K562 (cell line): ENCODE results near the gene CATSPER1. TPM values are rescaled to one million over a fixed set of nuclear protein-coding genes. Genes with fewer than 3 reads are reported as not detected.

Experiments
- ATAC-seq: fragments of 200-7000 bp; cut with Tn5 transposase; 3 replicates; pipeline ENCODE4 v1.9.1; 2020; ENCODE audit warnings: moderate library complexity
- BruUV-seq: library from RNA; stranded (reverse); fragments of 400-500 nt; replicated peaks from 2 replicates; lab custom pipeline; 2021; lab: Mats Ljungman, UMichigan
- CTCF ChIA-PET: fragments of 300-600 bp; formaldehyde crosslinking; extraction: SDS; loops from one replicate; lab custom pipeline; 2021; ENCODE audit warnings: low intra/inter-chr PET ratio; lab: Yijun Ruan, JAX
- POLR2A ChIA-PET: fragments of 300-600, 350-650 bp; sonication (Branson Sonifier 250); formaldehyde crosslinking; extraction: SDS; loops from one replicate; lab custom pipeline; 2021; ENCODE audit warnings: antibody characterized with exemption, inconsistent platforms; lab: Yijun Ruan, JAX
- DNase-seq, 4 experiments: peaks; one replicate each; pipeline versions ENCODE4 v3.0.0 to v3.0.0-alpha.2; 2011 to 2018; ENCODE audit warnings: low spot score in 3 of 4, mixed read lengths in 3 of 4; ENCODE audit errors: extremely low read depth in 1 of 4
- FAIRE-seq: peaks from 2 replicates; lab custom pipeline; 2011; peaks lifted over from hg19 to GRCh38; lab: Jason Lieb, UNC
- H2AFZ ChIP-seq: 2 replicates; pipeline ENCODE4 v1.6.0; 2011; ENCODE audit warnings: low read depth, low read length, control low read depth, inconsistent platforms
- H3K27ac ChIP-seq: fragments of 200-600 bp; 3 replicates; pipeline ENCODE4 v1.8.0; 2011; ENCODE audit warnings: low read depth, mild to moderate bottlenecking, control low read depth, inconsistent platforms, low read length, moderate library complexity, mixed read lengths; ENCODE audit errors: extremely low read depth
- H3K27me3 ChIP-seq, 2 experiments: fragments of 300-600 bp in 1 of 2; 2 replicates in 1 of 2; 3 replicates in 1 of 2; pipeline versions ENCODE4 v1.6.0 to v1.8.0; 2011; ENCODE audit warnings: inconsistent platforms in 2 of 2, low read length in 2 of 2, mild to moderate bottlenecking in 1 of 2, mixed read lengths in 1 of 2, moderate library complexity in 1 of 2; ENCODE audit not compliant: control insufficient read depth in 2 of 2, insufficient read depth in 2 of 2
- H3K36me3 ChIP-seq: fragments of 300-600 bp; 3 replicates; pipeline ENCODE4 v1.8.0; 2011; ENCODE audit warnings: mild to moderate bottlenecking, low read length, inconsistent platforms; ENCODE audit not compliant: control insufficient read depth, insufficient read depth
- H3K4me1 ChIP-seq, 2 experiments: fragments of 200-600 bp in 1 of 2; replicated peaks in 1 of 2; 2 replicates in 1 of 2; 3 replicates in 1 of 2; pipeline versions ENCODE4 v1.5.1 to v1.8.0; 2011; ENCODE audit warnings: inconsistent platforms in 2 of 2, low read length in 2 of 2, mild to moderate bottlenecking in 1 of 2, mixed read lengths in 1 of 2, moderate library complexity in 1 of 2; ENCODE audit not compliant: control insufficient read depth in 2 of 2, insufficient read depth in 2 of 2
- H3K4me2 ChIP-seq: 2 replicates; pipeline ENCODE4 v1.6.1; 2011; ENCODE audit warnings: low read length, control low read depth, inconsistent platforms, mixed read lengths; ENCODE audit not compliant: insufficient read depth
- H3K4me3 ChIP-seq: fragments of 200-600 bp; sonication (generic), shearing (Covaris generic); 2 replicates; pipeline ENCODE4 v1.5.1; 2016; ENCODE audit warnings: control low read depth, inconsistent platforms
- H3K79me2 ChIP-seq: fragments of 200-600 bp; 3 replicates; pipeline ENCODE4 v1.8.0; 2011; ENCODE audit warnings: low read length, inconsistent platforms; ENCODE audit not compliant: control insufficient read depth, insufficient read depth
- H3K9ac ChIP-seq, 2 experiments: 2 replicates each; pipeline versions ENCODE4 v1.6.0 to v1.6.1; 2011; ENCODE audit warnings: low read depth in 2 of 2, low read length in 2 of 2, control low read depth in 1 of 2, inconsistent platforms in 1 of 2, mild to moderate bottlenecking in 1 of 2, mixed read lengths in 1 of 2; ENCODE audit not compliant: insufficient read depth in 1 of 2
- H3K9me1 ChIP-seq: one replicate; pipeline ENCODE4 v1.6.0; 2011; ENCODE audit warnings: inconsistent platforms, mild to moderate bottlenecking, low read length, moderate library complexity; ENCODE audit not compliant: control insufficient read depth, insufficient read depth
- H3K9me3 ChIP-seq: replicated peaks from 2 replicates; pipeline ENCODE4 v1.5.1; 2011; ENCODE audit warnings: low read depth, low read length, inconsistent platforms; ENCODE audit not compliant: control insufficient read depth, insufficient read depth
- H4K20me1 ChIP-seq: replicated peaks from 2 replicates; pipeline ENCODE4 v1.6.1; 2011; ENCODE audit warnings: low read length, inconsistent platforms, mixed read lengths; ENCODE audit not compliant: control insufficient read depth, insufficient read depth
- ELF2 ChIP-seq: fragments of 250-450 bp; sonication (Bioruptor Pico); IDR thresholded peaks from 2 replicates; pipeline ENCODE4 v1.5.0; 2021; ENCODE audit warnings: mild to moderate bottlenecking
- GABPB1 ChIP-seq: sonication (generic); formaldehyde crosslinking; IDR thresholded peaks from 2 replicates; pipeline ENCODE4 v1.8.0; 2022; ENCODE audit warnings: mild to moderate bottlenecking, missing genetic modification reagents
- HMGN3 ChIP-seq: IDR thresholded peaks from 2 replicates; pipeline ENCODE4 v1.6.1; 2011; ENCODE audit warnings: borderline replicate concordance, low read depth, mild to moderate bottlenecking, mixed read lengths, low read length; ENCODE audit not compliant: insufficient read length; ENCODE audit errors: extremely low read depth
- HOXB6 ChIP-seq: fragments of 250-450 bp; sonication (Bioruptor Pico); IDR thresholded peaks from 2 replicates; pipeline ENCODE4 v1.5.1; 2022; ENCODE audit warnings: mild to moderate bottlenecking, borderline replicate concordance
- MXI1 ChIP-seq: IDR thresholded peaks from 2 replicates; pipeline ENCODE4 v1.6.1; 2011; ENCODE audit warnings: low read depth, mild to moderate bottlenecking, improper control_type of control experiment, low read length
- NELFE ChIP-seq: IDR thresholded peaks from 2 replicates; pipeline ENCODE4 v1.6.1; 2011; ENCODE audit warnings: mild to moderate bottlenecking; ENCODE audit not compliant: insufficient read depth, insufficient read length
- ZNF778 ChIP-seq: fragments of 450-650 bp; formaldehyde crosslinking; IDR thresholded peaks from 2 replicates; pipeline ENCODE4 v1.4.0; 2020; ENCODE audit warnings: mild to moderate bottlenecking, moderate library complexity
- WGBS: fragments of 100-300 bp; shearing (Covaris generic); methylation state at CpG from one replicate; pipeline ENCODE4 v1.1.6; 2016; ENCODE audit warnings: low coverage, mixed read lengths; ENCODE audit not compliant: insufficient coverage; ENCODE audit errors: missing lambda C conversion rate; 5-methylcytosine and 5-hydroxymethylcytosine counted together
- in situ Hi-C: fragments of 300-500 bp; cut with MboI; formaldehyde crosslinking; loops from 4 replicates; pipeline ENCODE4 v1.15.0; 2018; ENCODE audit warnings: inconsistent platforms, mixed read lengths
- intact Hi-C: fragments of 100-400 bp; cut with micrococcal nuclease; formaldehyde crosslinking; loops from 2 replicates; pipeline ENCODE4 v1.14.2; 2022
- polyA plus RNA-seq, 8 experiments: library from polyadenylated mRNA; depleted of rRNA in 4 of 8; stranded (reverse) in 5 of 8; unstranded in 3 of 8; fragments of >200 nt; fragmentation: Nextera tagmentation in 2 of 8; fragmentation: Illumina TruSeq in 1 of 8; extraction: Ambion mirVana in 2 of 8; extraction: Trizol in 1 of 8; gene quantifications; 2 replicates each; pipeline versions ENCODE4 v1.2.1 to v1.2.3, GENCODE V29; 2011 to 2014; ENCODE audit warnings: inconsistent platforms in 1 of 8, missing spikeins in 1 of 8
- total RNA-seq, 7 experiments: library from RNA; depleted of rRNA in 6 of 7; stranded (reverse); fragments of >200 nt in 6 of 7; fragmentation: Illumina TruSeq in 2 of 7; extraction: Trizol in 2 of 7; gene quantifications; 2 replicates each; pipeline versions ENCODE4 v1.2.1 to v1.2.3, GENCODE V29; 2011 to 2021; ENCODE audit warnings: low replicate concordance in 1 of 7
- TF ChIP-seq, protein P1 (sequence below): sonication (generic); formaldehyde crosslinking; IDR thresholded peaks from 2 replicates; pipeline ENCODE4 v1.8.1; 2022; ENCODE audit warnings: missing genetic modification reagents
- TF ChIP-seq, protein P2 (sequence below), 2 experiments: fragments of 450-650 bp in 1 of 2; sonication (generic) in 1 of 2; formaldehyde crosslinking; conservative IDR thresholded peaks; 2 replicates each; pipeline versions ENCODE4 v1.4.0 to v1.8.1; 2020 to 2022; ENCODE audit warnings: mild to moderate bottlenecking in 1 of 2, missing genetic modification reagents in 1 of 2
- TF ChIP-seq, protein P3 (sequence below): fragments of 200-800 bp; sonication (Bioruptor generic); IDR thresholded peaks from 2 replicates; pipeline ENCODE4 v1.6.1; 2017; ENCODE audit warnings: missing genetic modification characterization, missing compliant biosample characterization
- TF ChIP-seq, protein P4 (sequence below): IDR thresholded peaks from 2 replicates; pipeline ENCODE4 v1.6.1; 2012; ENCODE audit warnings: low read depth, low read length, improper control_type of control experiment, borderline replicate concordance

Gene CATSPER1
- total and polyA plus RNA-seq, 9 of the 15 experiments (the other 6 are each of a cell fraction or from before 2014, with no cell fraction given), result 0.21 to 3.3 (median 0.76) TPM

DNA sequence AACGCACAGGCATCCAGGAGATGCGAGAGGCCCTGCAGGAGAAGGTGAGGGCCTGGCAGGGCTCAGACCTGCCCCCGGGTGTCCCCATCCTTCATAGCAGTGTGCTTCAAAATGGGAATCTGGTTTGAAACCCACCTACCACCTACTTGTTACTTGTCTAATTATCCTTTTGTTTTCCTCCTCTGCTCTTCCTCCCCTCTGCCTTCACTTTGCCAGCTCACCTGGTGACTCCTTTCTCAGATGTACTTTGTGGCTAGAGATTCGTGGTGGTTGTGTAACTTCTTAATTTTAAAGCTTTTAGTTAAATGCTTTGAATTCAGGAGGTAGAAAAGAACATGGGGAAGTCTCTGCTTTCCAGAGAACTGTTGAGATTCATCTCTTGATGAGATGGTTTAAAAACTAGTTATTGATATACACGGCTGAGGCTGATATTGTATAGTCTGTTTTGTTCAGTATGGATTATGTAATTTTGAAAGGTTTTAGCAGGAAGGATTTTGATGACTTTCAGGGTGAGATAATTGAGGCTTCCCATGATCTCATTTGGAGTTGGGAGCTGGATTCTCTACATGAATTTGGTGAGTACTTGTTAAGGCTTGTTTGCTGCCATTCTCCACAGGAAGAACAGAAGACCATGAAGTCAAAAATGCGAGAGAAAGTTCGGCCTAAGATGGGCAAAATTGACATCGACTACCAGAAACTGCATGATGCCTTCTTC lies 33.8 kb upstream of the CATSPER1 start (continued):
- no peak for TF ChIP-seq MXI1
- no peak for TF ChIP-seq HMGN3

DNA sequence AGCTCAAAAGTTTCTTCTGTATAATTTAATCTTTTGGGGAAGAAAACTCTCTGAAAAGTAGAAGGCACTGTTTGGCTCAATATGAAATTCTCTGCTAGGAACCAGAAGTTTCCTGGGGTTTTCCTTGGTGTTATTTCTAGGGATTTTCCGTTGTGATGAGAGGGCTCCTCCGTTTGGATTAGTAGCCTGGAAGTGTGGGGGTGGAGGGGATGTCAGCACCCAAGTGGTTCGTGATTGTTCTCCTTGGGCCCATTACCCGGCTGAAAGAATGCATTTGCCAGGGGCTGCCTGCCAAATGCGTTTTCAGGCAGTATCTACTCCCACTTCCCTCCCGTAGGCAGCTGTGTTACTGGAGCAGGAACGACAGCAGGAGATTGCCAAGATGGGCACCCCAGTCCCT lies 30.2 kb upstream of the CATSPER1 start:
- Histone ChIP-seq H3K36me3 (peaks cover 86% of the 10 kb centered on the region), H3K27me3 (no peaks in the 10 kb centered on the region), H3K9me1 (no peaks in the 10 kb centered on the region), H3K4me1 (peaks cover 6 to 20% of the 10 kb centered on the region in 2 experiments), H2AFZ (no peak overlapping the region), H3K9ac (no peak overlapping the region), H3K9me3 (no peaks in the 10 kb centered on the region), H3K4me2 (no peak overlapping the region), H3K79me2 (peaks cover 26% of the 10 kb centered on the region), H3K4me3 (no peak overlapping the region), H3K27ac (no peak overlapping the region), H4K20me1 (no peaks in the 10 kb centered on the region; the same call in 1 of the 2 replicates)
- DNase-seq (no peak), FAIRE-seq (no peak), ATAC-seq (no peak)
- intact Hi-C loops, result no loop called here
- 91% methylated on average over 7 of the region's 7 CpGs for WGBS
- BruUV-seq, result no TSS peak
- ChIA-PET POLR2A (interaction anchor here (1.0 to 1.6 kb wide), 4 partner anchors 11 to 16 kb away, joined by 3 to 5 read pairs (median 3); no protein-coding TSS in a partner anchor), CTCF (no interaction called here)
- in situ Hi-C loops, result no loop called here
- TF ChIP-seq ELF2 (CRISPR knock-in tag), result no peak
- no peak for TF ChIP-seq GABPB1 (CRISPR knock-in tag)
- no peak for TF ChIP-seq HOXB6 (CRISPR knock-in tag)
- TF ChIP-seq, protein P1, sequence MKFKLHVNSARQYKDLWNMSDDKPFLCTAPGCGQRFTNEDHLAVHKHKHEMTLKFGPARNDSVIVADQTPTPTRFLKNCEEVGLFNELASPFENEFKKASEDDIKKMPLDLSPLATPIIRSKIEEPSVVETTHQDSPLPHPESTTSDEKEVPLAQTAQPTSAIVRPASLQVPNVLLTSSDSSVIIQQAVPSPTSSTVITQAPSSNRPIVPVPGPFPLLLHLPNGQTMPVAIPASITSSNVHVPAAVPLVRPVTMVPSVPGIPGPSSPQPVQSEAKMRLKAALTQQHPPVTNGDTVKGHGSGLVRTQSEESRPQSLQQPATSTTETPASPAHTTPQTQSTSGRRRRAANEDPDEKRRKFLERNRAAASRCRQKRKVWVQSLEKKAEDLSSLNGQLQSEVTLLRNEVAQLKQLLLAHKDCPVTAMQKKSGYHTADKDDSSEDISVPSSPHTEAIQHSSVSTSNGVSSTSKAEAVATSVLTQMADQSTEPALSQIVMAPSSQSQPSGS (CRISPR knock-in tag), result no peak
- TF ChIP-seq, protein P2, sequence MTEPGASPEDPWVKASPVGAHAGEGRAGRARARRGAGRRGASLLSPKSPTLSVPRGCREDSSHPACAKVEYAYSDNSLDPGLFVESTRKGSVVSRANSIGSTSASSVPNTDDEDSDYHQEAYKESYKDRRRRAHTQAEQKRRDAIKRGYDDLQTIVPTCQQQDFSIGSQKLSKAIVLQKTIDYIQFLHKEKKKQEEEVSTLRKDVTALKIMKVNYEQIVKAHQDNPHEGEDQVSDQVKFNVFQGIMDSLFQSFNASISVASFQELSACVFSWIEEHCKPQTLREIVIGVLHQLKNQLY (CRISPR knock-in tag; conservative IDR thresholded peaks at IDR 0.05), result no peak
- no peak for TF ChIP-seq ZNF778
- TF ChIP-seq, protein P3, sequence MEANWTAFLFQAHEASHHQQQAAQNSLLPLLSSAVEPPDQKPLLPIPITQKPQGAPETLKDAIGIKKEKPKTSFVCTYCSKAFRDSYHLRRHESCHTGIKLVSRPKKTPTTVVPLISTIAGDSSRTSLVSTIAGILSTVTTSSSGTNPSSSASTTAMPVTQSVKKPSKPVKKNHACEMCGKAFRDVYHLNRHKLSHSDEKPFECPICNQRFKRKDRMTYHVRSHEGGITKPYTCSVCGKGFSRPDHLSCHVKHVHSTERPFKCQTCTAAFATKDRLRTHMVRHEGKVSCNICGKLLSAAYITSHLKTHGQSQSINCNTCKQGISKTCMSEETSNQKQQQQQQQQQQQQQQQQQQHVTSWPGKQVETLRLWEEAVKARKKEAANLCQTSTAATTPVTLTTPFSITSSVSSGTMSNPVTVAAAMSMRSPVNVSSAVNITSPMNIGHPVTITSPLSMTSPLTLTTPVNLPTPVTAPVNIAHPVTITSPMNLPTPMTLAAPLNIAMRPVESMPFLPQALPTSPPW (CRISPR knock-in tag), result no peak
- TF ChIP-seq, protein P4, sequence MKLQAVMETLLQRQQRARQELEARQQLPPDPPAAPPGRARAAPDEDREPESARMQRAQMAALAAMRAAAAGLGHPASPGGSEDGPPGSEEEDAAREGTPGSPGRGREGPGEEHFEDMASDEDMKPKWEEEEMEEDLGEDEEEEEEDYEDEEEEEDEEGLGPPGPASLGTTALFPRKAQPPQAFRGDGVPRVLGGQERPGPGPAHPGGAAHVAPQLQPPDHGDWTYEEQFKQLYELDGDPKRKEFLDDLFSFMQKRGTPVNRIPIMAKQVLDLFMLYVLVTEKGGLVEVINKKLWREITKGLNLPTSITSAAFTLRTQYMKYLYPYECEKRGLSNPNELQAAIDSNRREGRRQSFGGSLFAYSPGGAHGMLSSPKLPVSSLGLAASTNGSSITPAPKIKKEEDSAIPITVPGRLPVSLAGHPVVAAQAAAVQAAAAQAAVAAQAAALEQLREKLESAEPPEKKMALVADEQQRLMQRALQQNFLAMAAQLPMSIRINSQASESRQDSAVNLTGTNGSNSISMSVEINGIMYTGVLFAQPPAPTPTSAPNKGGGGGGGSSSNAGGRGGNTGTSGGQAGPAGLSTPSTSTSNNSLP, result no peak
- no peak for TF ChIP-seq NELFE
